GM19395 (cell line): Measurements from ENCODE around the gene ELP2.
"Not testable (repeated sequence)": the region's sequence is repeated elsewhere in the genome, so short reads cannot be mapped to it uniquely, and the experiment has no call there.

Source experiments
- ATAC-seq: cut with Tn5 transposase; IDR thresholded peaks from one replicate; pipeline ENCODE4 v1.9.1; 2021; ENCODE audit warnings: mild to moderate bottlenecking, moderate library complexity; ENCODE audit not compliant: unreplicated experiment

The ELP2 gene

GRCh38 chr18:36155851-36156757 lies 26.4 kb downstream of the ELP2 start:
- ATAC-seq: no peak

- no peak for ATAC-seq
Observed at GRCh38 chr18:36157441-36157840, 27.7 kb downstream of the ELP2 start.

- ATAC-seq: no peak
Observed at GRCh38 chr18:36158266-36158867, 28.7 kb downstream of the ELP2 start.

- ATAC-seq: no peak
Observed at GRCh38 chr18:36160959-36161371, 31.3 kb downstream of the ELP2 start.

GRCh38 chr18:36162981-36163380 lies 33.3 kb downstream of the ELP2 start:
- ATAC-seq: no peak

GRCh38 chr18:36167692-36168218 lies 38.1 kb downstream of the ELP2 start:
- no peak for ATAC-seq

GRCh38 chr18:36168296-36168695 lies 38.6 kb downstream of the ELP2 start:
- not testable (repeated sequence) for ATAC-seq

GRCh38 chr18:36169938-36170337 lies 40.2 kb downstream of the ELP2 start:
- no peak for ATAC-seq

- no peak for ATAC-seq
Observed at GRCh38 chr18:36175481-36175880, 45.8 kb downstream of the ELP2 start.

GRCh38 chr18:36176177-36176584 lies 46.5 kb downstream of the ELP2 start:
- no peak for ATAC-seq

GRCh38 chr18:36176711-36177110 lies 47.0 kb downstream of the ELP2 start:
- no peak for ATAC-seq

GRCh38 chr18:36177913-36178312 lies 48.2 kb downstream of the ELP2 start:
- ATAC-seq: no peak

GRCh38 chr18:36179562-36180355 lies 50.1 kb downstream of the ELP2 start:
- no peak for ATAC-seq

GRCh38 chr18:36181441-36181840 lies 51.7 kb downstream of the ELP2 start:
- ATAC-seq: no peak

- ATAC-seq: no peak
Observed at GRCh38 chr18:36181898-36182506, 52.3 kb downstream of the ELP2 start.

GRCh38 chr18:36183033-36183432 lies 53.3 kb downstream of the ELP2 start:
- ATAC-seq: no peak

GRCh38 chr18:36183987-36184386 lies 54.3 kb downstream of the ELP2 start:
- ATAC-seq: no peak

GRCh38 chr18:36185157-36185556 lies 55.5 kb downstream of the ELP2 start:
- ATAC-seq: no peak

GRCh38 chr18:36185901-36186460 lies 56.3 kb downstream of the ELP2 start:
- ATAC-seq: no peak

GRCh38 chr18:36186461-36187192 lies 56.9 kb downstream of the ELP2 start:
- ATAC-seq: no peak
